GM21786 (cell line): Measurements from ENCODE around the gene PRKD2.

Experiments used
- ATAC-seq: cut with Tn5 transposase; IDR thresholded peaks from one replicate; pipeline ENCODE4 v1.9.1; 2021; ENCODE audit not compliant: unreplicated experiment

PRKD2 gene

GRCh38 chr19:46725036-46725820 is 8.3 kb upstream of the PRKD2 start:
- no peak for ATAC-seq

- ATAC-seq = no peak
These were observed 7.6 kb upstream of the PRKD2 start for GRCh38 chr19:46724468-46724867.

- no peak for ATAC-seq
These were observed 6.6 kb upstream of the PRKD2 start for GRCh38 chr19:46723471-46723870.

GRCh38 chr19:46723023-46723461 is 6.1 kb upstream of the PRKD2 start:
- no peak for ATAC-seq

GRCh38 chr19:46722421-46723022 is 5.6 kb upstream of the PRKD2 start:
- ATAC-seq = no peak

GRCh38 chr19:46722004-46722380 is 5.1 kb upstream of the PRKD2 start:
- ATAC-seq = no peak

- no peak for ATAC-seq
These were observed 4.5 kb upstream of the PRKD2 start for GRCh38 chr19:46721269-46722003.

GRCh38 chr19:46720503-46721239 is 3.8 kb upstream of the PRKD2 start:
- no peak for ATAC-seq

GRCh38 chr19:46719629-46720502 is 3.0 kb upstream of the PRKD2 start:
- ATAC-seq = no peak

GRCh38 chr19:46718934-46719622 is 2.2 kb upstream of the PRKD2 start:
- peak; percentile 37 for ATAC-seq

- ATAC-seq = no peak
These were observed 1.4 kb upstream of the PRKD2 start for GRCh38 chr19:46718157-46718933.

GRCh38 chr19:46717716-46718143 is 816 bp upstream of the PRKD2 start:
- ATAC-seq = no peak

- ATAC-seq = no peak
These were observed 261 bp downstream of the PRKD2 start for GRCh38 chr19:46716672-46717033.

GRCh38 chr19:46715975-46716671 is 791 bp downstream of the PRKD2 start:
- no peak for ATAC-seq

GRCh38 chr19:46715620-46715974 is 1.3 kb downstream of the PRKD2 start:
- no peak for ATAC-seq

- no peak for ATAC-seq
These were observed 2.3 kb downstream of the PRKD2 start for GRCh38 chr19:46714444-46715106.

- no peak for ATAC-seq
These were observed 3.0 kb downstream of the PRKD2 start for GRCh38 chr19:46713781-46714443.
